C4-2B (cell line): ENCODE data around the gene PDE1A.

Experiments used
- CTCF ChIP-seq: fragments of 450-650 bp; conservative IDR thresholded peaks from 2 replicates; pipeline ENCODE4 v1.5.1; 2017; ENCODE audit warnings: mild to moderate bottlenecking
- ZFX ChIP-seq: fragments of 450-650 bp; IDR thresholded peaks from 2 replicates; pipeline ENCODE4 v1.6.1; 2017

GRCh38 chr2:182241936-182242335, 184.9 kb downstream of the PDE1A start:
- TF ChIP-seq CTCF (no peak), ZFX (no peak)
